Muscle of leg (tissue), 11 donors: ENCODE results near the gene SHMT2. TPM values are rescaled to one million over a fixed set of nuclear protein-coding genes. Genes with fewer than 3 reads are reported as not detected.
A peak's percentile ranks its signal among the peaks of the same experiment; 100 is the strongest.

ENCODE experiments used
- DNase-seq: peaks from one replicate; pipeline ENCODE4 v3.0.0; 2013
- H3K27ac ChIP-seq: one replicate; pipeline ENCODE4 v1.5.1; 2013; ENCODE audit warnings: mild to moderate bottlenecking, low read length, control low read depth
- H3K27me3 ChIP-seq: one replicate; pipeline ENCODE4 v1.6.1; 2013; ENCODE audit warnings: low read length; ENCODE audit not compliant: control insufficient read depth, insufficient read depth
- H3K36me3 ChIP-seq: one replicate; pipeline ENCODE4 v1.6.1; 2013; ENCODE audit warnings: low read length; ENCODE audit not compliant: control insufficient read depth, insufficient read depth
- H3K4me1 ChIP-seq: one replicate; pipeline ENCODE4 v1.6.1; 2013; ENCODE audit warnings: low read length; ENCODE audit not compliant: control insufficient read depth, insufficient read depth
- H3K4me3 ChIP-seq: one replicate; pipeline ENCODE4 v1.5.1; 2013; ENCODE audit warnings: low read length, control low read depth
- H3K9me3 ChIP-seq: replicated peaks from 2 replicates; pipeline ENCODE4 v1.6.1; 2013; ENCODE audit warnings: low read depth, low read length; ENCODE audit not compliant: control insufficient read depth
- WGBS: methylation state at CpG from one replicate; pipeline ENCODE4 v1.1.5; 2013; ENCODE audit warnings: missing lambda C conversion rate; ENCODE audit not compliant: insufficient coverage; 5-methylcytosine and 5-hydroxymethylcytosine counted together
- polyA plus RNA-seq, 8 donors: library from polyadenylated mRNA; unstranded; fragments of 120-200 nt; gene quantifications; one replicate each; pipeline versions ENCODE4 v1.2.1 to v1.2.3, GENCODE V29; 2013; ENCODE audit warnings: inconsistent platforms in 1 of 8, low replicate concordance in 1 of 8; ENCODE audit not compliant: insufficient read length in 8 of 8, insufficient read depth in 1 of 8
- total RNA-seq: library from RNA; stranded (reverse); fragments of 120-200 nt; gene quantifications from one replicate; pipeline ENCODE4 v1.2.4, GENCODE V29; 2013

SHMT2 gene
- total and polyA plus RNA-seq, 9 donors: 53.4 to 82.2 (median 69.6) TPM

DNA sequence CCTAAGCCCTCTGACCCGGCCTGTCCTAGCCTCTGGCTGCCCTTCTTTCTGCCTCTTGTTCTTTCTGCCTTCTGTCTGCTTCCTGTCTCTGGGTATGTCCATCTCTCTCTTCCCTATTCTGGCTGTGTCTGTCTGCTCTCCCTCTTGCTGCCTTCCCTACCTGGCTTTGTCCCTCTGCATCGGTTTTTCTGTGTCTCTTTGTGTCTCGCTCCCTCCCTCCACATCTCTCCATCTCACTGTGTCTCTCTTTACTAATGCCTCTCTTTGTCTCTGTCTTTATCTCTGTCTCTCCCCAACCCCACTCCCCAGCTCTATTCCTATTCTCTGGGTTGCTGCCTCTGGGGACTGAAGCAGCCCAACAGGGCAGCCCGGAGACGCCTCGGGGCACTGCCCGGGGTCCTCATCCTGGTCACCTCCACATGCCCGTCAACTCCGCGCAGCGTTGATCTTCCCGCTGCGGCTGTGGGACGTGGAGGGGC is 10.1 kb downstream of the SHMT2 start:
- peaks cover 18% of the 10 kb centered on the region for H3K36me3 ChIP-seq
- 4% methylated on average over 10 of the region's 14 CpGs for WGBS
- peaks cover 94% of the 10 kb centered on the region for H3K4me1 ChIP-seq
- H3K27ac ChIP-seq: no peak overlapping the region
- peak overlapping the region; percentile 52 for H3K4me3 ChIP-seq
- H3K9me3 ChIP-seq: no peaks in the 10 kb centered on the region
- no peak for DNase-seq
- peaks cover 99% of the 10 kb centered on the region for H3K27me3 ChIP-seq

DNA sequence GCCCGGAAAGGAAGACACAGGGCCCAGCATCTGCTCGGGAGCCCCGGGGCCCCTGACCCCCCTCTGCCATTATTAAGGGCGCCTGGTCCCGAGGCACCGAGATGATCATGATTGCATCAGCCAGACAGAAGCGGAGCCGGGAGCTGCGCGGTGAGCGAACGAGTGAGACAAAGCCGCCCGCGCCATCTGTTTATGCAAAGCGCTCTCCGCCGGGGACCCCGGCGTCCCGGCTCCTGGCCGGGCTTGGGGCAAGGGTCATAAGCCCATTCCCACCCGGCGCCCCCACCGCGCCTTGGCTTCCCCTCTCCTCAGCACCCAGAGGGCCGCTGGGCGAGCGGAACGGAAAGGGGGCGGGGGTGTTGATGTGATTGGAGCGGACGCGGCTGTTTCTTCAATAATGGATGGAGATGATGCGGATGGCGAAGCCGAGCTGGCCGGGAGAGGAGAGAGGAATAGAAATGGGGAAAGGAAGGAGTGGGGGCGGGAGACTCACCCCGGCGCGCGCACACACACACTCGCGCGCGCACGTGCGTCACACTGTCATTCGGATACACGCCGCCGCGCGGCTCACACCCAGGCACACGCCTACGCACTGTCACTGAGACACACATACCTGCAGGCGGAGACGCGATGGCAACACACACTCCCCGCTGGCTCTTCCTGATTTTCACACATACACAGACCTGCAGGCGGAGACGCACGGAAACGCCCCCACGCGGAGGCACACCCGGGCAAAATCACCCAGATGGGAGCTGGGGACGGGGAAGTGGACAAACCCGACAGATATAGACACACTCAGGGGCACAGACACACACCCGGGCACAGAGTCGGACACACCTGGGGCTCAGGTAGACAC is 10.8 kb downstream of the SHMT2 start:
- H3K27me3 ChIP-seq: peaks cover 95% of the 10 kb centered on the region
- H3K27ac ChIP-seq: no peak overlapping the region
- peaks cover 93% of the 10 kb centered on the region for H3K4me1 ChIP-seq
- peaks cover 16% of the 10 kb centered on the region for H3K36me3 ChIP-seq
- H3K4me3 ChIP-seq: peak overlapping the region; percentile 52
- WGBS: under 1% methylated on average over 52 of the region's 72 CpGs
- peak; percentile 75 for DNase-seq
- H3K9me3 ChIP-seq: no peaks in the 10 kb centered on the region

DNA sequence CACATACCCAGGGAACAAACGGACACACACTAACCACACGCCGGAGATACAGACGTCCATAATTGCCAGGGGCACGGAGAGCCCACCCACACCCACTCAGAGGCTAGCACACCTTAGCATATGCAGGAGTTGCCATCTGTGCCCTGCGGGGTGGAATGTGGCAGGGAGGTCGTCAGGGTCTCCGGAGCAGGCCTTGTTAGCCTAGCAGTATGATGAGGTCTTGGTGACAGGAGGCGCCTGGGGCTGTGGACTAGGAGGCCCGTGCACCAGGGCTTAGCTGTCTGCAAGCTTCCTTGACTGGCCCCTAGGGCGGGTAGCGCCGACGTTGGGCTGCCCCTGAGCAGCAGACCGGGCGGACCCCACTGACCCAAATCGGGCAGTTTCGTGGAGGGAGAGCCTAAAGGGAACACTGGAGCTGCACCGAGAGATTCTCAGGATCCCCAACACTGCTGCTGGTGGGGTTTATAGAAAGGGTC is 11.5 kb downstream of the SHMT2 start:
- H3K27ac ChIP-seq: no peak overlapping the region
- peaks cover 89% of the 10 kb centered on the region for H3K4me1 ChIP-seq
- no peaks in the 10 kb centered on the region for H3K9me3 ChIP-seq
- WGBS: 10% methylated on average over 13 of the region's 19 CpGs
- DNase-seq: no peak
- peaks cover 18% of the 10 kb centered on the region for H3K36me3 ChIP-seq
- peaks cover 88% of the 10 kb centered on the region for H3K27me3 ChIP-seq
- H3K4me3 ChIP-seq: peak overlapping the region; percentile 52

DNA sequence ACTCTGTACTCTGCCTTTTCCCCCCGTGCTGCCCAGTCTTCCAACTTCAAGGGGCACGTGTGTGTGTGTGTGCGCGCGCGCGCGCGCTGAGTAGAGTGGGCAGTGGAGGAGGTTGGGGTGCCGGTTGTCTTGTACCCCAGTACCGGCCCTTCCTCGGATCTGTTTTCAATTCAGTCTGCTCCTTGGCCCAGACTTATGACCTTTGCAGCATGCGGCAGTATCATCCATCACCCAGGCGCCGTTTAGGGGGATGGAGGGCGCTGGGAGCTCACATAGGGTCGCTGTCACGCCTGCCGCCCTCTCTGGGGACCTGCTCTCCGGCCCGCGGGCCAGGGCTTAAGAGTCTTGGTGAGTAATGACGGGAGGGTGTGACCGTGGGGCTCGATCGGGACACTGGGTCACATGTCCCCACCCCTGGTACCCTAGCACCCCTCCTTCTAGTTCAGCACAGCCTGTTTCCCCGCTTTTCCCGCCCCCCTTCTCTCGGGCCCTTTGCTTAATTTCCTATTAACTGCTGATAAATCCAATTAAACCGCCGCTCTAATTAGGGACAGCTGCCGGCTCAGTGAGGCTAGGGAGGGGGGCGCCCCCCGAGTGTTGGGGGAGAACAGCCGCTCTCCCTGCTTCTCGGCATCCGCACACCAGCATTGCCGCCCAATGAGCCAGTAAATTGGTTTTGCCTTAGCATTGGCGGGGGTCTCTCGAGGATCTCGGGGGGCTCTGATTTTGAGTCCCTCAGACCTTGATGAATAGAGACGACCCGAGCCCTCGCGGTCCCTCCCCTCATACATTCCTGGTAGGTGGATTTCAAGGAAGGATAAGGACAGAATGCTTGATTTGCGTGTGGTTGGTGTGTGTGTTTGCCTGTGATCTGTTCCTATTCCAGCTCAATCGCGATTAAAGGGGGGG is 12.1 kb downstream of the SHMT2 start:
- no peaks in the 10 kb centered on the region for H3K9me3 ChIP-seq
- H3K4me3 ChIP-seq: no peak overlapping the region
- H3K27ac ChIP-seq: no peak overlapping the region
- 14% methylated on average over 13 of the region's 48 CpGs for WGBS
- peaks cover 83% of the 10 kb centered on the region for H3K4me1 ChIP-seq
- DNase-seq: no peak
- H3K36me3 ChIP-seq: peaks cover 20% of the 10 kb centered on the region
- peaks cover 81% of the 10 kb centered on the region for H3K27me3 ChIP-seq

DNA sequence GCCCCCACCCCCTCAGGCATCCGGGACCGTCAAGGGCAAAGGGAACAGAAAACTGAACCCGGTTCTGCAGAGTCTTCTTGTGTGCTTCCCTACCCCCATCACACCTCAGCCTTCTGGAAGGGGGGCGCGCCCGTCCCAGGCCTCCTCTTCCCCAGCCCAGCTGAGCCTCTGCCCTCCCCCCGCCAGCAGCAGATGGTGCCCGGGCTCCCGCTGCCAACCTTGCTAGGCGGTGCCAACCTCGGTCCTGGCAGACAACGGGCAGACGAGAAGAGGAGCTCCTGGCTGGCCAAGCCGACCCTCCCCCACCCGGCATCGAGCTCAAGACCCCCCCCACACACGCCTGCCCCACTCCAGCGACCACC is 12.8 kb downstream of the SHMT2 start:
- peaks cover 76% of the 10 kb centered on the region for H3K4me1 ChIP-seq
- no peak overlapping the region for H3K27ac ChIP-seq
- no peaks in the 10 kb centered on the region for H3K9me3 ChIP-seq
- under 1% methylated on average over 12 of the region's 18 CpGs for WGBS
- H3K27me3 ChIP-seq: peaks cover 74% of the 10 kb centered on the region
- H3K4me3 ChIP-seq: no peak overlapping the region
- DNase-seq: peak; percentile 69
- H3K36me3 ChIP-seq: peaks cover 22% of the 10 kb centered on the region

DNA sequence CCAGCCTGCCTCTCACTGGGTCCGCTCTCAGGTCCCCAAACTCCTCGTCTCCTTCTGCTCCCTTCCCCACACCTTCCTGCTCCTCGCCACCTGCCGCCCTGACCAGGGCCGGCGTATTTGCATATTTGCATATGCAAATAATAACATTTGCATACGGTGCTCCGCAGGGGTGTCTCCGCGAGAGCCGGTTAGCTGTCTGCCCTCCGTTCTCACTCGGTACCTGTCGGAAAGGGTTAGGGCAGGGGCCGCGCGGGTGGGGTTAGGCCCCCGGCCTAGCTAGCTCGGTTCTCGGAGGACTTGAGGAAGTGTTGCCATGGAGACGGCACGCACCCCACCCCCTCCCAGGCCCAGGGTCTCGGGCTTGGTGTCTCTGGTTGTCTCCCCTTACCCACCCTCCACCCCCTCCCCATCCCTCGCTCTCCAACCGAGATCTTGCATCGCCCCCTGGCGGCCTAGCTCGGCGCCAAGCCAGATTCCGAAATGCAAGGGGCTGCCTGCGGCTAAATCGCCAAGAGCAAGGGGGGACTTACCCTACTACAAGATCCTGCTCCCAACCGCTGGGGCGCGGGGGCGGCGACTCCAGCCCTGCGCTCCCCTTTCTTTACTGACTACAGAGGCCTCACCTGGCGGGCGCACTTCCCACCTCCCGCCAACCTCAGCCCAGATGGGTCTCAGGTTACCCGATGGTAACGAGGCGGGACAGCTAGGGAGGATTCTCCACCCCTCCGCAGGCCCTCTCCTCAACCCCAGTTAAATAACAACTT is 13.4 kb downstream of the SHMT2 start:
- H3K4me1 ChIP-seq: peaks cover 73% of the 10 kb centered on the region
- H3K4me3 ChIP-seq: peak overlapping the region; percentile 21
- under 1% methylated on average over 27 of the region's 45 CpGs for WGBS
- peak; percentile 76 for DNase-seq
- H3K9me3 ChIP-seq: no peaks in the 10 kb centered on the region
- H3K27ac ChIP-seq: no peak overlapping the region
- H3K36me3 ChIP-seq: peaks cover 26% of the 10 kb centered on the region
- peaks cover 69% of the 10 kb centered on the region for H3K27me3 ChIP-seq

DNA sequence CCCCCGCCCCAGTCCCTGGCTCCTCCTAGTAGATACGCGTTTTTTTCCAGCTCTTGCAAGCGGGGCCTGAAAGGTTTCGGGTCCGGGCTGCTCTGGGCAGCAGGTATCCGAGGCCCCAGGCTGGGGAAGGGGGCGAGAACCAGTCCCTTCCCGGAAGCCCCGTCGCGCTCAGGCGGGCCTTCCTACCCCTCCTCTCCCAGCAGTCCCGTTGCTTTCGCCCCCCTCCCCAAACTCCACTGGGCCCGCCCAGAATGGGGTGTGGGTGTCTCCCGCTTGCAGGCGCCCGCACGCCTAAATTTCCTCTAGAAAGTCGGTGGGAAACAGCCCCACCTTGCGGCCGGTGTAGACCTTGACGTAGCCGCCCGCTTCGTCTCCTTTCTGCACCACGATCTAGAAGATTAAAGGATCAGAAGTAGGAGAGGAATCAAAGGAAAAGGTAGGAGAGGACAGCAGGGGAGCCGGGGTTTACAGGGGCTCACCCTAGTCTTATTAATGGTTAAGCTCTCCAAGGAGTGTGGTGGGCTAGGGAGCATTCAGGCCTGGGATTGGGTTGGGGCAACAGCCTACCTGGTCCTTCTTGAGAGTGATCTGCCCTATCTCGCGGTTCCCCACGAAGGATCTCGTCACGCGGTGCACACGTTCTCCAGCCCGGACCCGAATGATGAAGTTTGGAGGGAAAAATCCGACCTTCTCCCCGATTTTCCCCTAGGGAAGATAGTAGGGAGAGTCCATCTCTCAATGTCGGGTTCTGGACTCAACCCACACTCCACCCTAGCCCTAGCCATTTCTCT is 14.2 kb downstream of the SHMT2 start:
- Histone ChIP-seq H3K4me1 (peaks cover 70% of the 10 kb centered on the region), H3K27ac (no peak overlapping the region), H3K9me3 (no peaks in the 10 kb centered on the region), H3K27me3 (peaks cover 60% of the 10 kb centered on the region), H3K4me3 (peak overlapping the region; percentile 29), H3K36me3 (peaks cover 32% of the 10 kb centered on the region)
- DNase-seq: peak; percentile 83
- 2% methylated on average over 26 of the region's 41 CpGs for WGBS

DNA sequence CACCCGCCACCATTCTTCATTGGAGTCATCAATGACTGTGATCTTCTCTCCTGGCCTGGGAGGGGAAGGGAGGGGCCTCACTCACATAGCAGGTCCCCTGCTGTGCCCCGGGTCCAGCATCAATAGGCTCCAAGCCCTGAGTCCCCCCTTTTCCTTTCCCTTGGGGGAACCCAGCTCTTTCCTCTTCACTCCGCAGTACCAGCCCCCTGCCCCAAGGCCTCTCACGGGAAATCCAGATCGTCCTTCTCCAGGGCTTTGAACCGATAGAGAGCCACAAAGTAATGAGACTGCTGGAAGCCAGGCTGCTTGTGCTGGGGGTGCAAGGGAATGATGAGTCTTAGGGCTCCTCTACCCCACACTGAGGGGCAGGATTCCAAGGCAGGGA is 14.8 kb downstream of the SHMT2 start:
- Histone ChIP-seq H3K4me1 (peaks cover 70% of the 10 kb centered on the region), H3K9me3 (no peaks in the 10 kb centered on the region), H3K4me3 (no peak overlapping the region), H3K27ac (no peak overlapping the region), H3K27me3 (peaks cover 54% of the 10 kb centered on the region), H3K36me3 (peaks cover 38% of the 10 kb centered on the region)
- 77% methylated on average over 2 of the region's 6 CpGs for WGBS
- DNase-seq: no peak

DNA sequence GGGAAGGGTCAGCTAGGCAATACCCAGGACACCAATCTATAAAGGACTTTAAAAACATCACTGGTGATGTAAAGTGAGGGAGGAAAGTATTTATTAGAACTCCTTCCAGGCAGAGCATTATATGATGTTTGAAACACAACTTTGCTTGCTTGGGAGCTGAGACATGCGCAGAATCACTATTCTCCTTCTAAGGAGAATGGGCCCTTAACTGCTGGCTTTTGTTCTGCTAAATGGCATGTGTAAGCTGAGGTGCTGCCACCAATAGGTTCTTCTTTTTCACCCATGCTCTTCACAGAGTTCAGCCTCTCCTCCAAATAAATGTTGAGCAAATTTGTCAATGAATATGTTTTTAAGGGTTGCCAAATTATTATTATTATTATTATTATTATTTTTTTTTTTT is 17.5 kb downstream of the SHMT2 start:
- H3K27me3 ChIP-seq: peaks cover 27% of the 10 kb centered on the region
- no peak for DNase-seq
- H3K36me3 ChIP-seq: peaks cover 40% of the 10 kb centered on the region

More for the DNA sequence above, 17.5 kb downstream of the SHMT2 start:
- H3K4me3 ChIP-seq: no peak overlapping the region
- no peak overlapping the region for H3K27ac ChIP-seq
- peaks cover 50% of the 10 kb centered on the region for H3K4me1 ChIP-seq
- WGBS: no CpG with 5 or more reads among the region's 1 CpG
- H3K9me3 ChIP-seq: no peaks in the 10 kb centered on the region
